ENCODE data around the gene PACC1. TPM values are rescaled to one million over a fixed set of nuclear protein-coding genes. Genes with fewer than 3 reads are reported as not detected.

The PACC1 gene
- total RNA-seq, 1 donor from 2014 or later, result 25.8 TPM

- no peak overlapping the region for H3K4me3 Mint-ChIP-seq (ENCODE audit: unreplicated experiment)
- no peaks in the 10 kb centered on the region for H3K36me3 Mint-ChIP-seq (ENCODE audit: unreplicated experiment)
- H3K4me1 Mint-ChIP-seq (ENCODE audit: low read depth, unreplicated experiment), result no peaks in the 10 kb centered on the region
- no peak for TF ChIP-seq CTCF (IDR thresholded peaks at IDR 0.05; ENCODE audit: partially characterized antibody, unreplicated experiment)
- no peak for DNase-seq
- peaks cover 2% of the 10 kb centered on the region for H3K9me3 Mint-ChIP-seq (ENCODE audit: unreplicated experiment)
- H3K27ac Mint-ChIP-seq (ENCODE audit: unreplicated experiment), result no peak overlapping the region
- H3K27me3 Mint-ChIP-seq (ENCODE audit: unreplicated experiment), result no peaks in the 10 kb centered on the region
Observed at GRCh38 chr1:212315184-212315583, 99.5 kb downstream of the PACC1 start.

Other genes with a start within 250 kb of the PACC1 start
- gene PPP2R5A, start 129.5 kb downstream of the PACC1 start, total RNA-seq (ENCODE audit: unreplicated experiment), result 2.2 TPM
- 5.2 TPM for gene NENF, start 18.0 kb upstream of the PACC1 start, total RNA-seq (ENCODE audit: unreplicated experiment)
- 35.3 TPM for gene ATF3, start 193.9 kb upstream of the PACC1 start, total RNA-seq (ENCODE audit: unreplicated experiment)